HG03025 (cell line): ENCODE measurements around the gene ECI1.

ENCODE experiments used
- ATAC-seq: cut with Tn5 transposase; IDR thresholded peaks from one replicate; pipeline ENCODE4 v1.9.1; 2021; ENCODE audit warnings: mild to moderate bottlenecking, moderate library complexity; ENCODE audit not compliant: unreplicated experiment, low FRiP score

The ECI1 gene

DNA sequence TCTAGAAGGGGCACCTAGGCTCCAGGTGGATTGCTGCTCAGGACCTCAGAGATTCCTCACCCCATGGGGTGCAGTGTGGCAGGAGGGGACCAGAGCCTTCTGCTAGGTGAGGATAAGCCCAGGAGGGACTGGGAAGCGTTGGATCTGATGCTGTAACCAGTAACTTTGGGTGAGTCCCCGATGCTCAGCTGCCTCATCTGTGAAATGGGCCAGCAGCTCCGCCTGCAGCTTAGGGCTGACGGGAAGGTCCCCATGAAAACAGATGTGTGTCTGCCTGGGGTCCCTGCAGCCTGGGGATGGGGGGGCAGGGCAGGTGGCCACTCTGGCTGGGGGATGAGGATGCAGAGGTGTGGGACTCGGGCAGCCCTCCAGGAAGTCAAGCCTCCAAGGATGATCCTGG lies 52.3 kb downstream of the ECI1 start:
- no peak for ATAC-seq

DNA sequence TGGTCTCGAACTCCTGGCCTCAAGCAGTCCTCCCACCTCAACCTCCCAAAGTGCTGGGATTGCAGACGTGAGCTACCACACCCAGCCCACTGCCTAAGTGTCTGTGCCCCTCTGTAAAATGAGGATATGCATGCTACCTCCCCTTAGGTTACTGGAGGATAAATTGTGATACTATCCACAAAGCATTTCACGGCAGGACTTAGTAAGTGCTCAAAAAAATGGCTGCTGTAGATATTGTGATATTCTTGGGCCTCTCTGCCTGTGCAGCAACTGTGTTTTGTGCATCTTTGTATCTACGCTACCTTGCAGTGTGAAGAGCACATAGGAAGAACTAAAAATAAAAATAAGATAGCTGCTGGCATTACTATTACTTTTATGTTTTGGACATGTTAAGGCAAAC lies 53.1 kb downstream of the ECI1 start:
- no peak for ATAC-seq

DNA sequence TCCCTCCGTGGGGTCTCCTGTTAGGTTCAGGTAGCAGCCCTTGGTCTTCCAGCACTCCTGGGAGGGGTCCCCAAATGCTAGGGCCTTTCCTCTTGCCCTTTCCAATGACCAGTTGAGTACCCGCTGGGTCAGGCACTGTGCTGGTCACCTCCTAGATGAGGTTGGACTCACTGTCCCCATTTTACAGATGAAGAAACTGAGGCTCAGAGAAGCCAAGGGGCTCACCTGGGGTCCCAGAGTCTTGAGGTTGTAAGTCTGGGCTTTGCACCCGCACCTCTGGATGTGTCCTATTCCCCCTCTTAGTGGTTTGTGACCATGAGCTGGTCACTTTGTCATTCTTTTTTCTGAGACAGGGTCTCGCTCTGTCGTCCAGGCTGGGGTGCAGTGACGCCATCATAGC lies 53.6 kb downstream of the ECI1 start:
- ATAC-seq = no peak

DNA sequence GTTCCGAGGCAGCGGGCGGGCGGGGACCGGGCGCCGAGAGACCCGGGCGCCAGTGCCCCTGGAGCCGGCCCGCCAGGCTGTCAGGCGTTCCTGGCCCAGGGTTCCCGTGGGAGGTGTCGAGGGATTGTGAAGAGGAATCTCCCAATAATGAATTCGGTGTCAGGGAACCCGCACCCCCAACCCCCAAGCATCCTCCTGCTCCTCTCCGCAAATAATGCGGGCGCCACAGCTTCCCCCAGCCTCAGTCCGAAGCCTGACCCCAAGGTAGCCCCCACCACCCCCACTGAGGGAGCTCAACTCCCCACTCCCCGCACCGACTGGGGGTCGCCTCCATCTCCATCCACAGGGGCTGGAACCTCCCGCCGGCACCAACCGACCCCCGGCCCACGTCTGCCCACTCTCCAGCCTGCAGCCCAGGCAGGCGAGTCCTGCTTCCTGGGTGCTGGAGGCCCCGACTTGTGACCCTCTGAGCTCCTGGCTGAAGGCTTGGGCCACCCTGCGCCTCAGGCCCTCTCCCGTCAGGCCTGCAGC lies 54.3 kb downstream of the ECI1 start:
- ATAC-seq = no peak

DNA sequence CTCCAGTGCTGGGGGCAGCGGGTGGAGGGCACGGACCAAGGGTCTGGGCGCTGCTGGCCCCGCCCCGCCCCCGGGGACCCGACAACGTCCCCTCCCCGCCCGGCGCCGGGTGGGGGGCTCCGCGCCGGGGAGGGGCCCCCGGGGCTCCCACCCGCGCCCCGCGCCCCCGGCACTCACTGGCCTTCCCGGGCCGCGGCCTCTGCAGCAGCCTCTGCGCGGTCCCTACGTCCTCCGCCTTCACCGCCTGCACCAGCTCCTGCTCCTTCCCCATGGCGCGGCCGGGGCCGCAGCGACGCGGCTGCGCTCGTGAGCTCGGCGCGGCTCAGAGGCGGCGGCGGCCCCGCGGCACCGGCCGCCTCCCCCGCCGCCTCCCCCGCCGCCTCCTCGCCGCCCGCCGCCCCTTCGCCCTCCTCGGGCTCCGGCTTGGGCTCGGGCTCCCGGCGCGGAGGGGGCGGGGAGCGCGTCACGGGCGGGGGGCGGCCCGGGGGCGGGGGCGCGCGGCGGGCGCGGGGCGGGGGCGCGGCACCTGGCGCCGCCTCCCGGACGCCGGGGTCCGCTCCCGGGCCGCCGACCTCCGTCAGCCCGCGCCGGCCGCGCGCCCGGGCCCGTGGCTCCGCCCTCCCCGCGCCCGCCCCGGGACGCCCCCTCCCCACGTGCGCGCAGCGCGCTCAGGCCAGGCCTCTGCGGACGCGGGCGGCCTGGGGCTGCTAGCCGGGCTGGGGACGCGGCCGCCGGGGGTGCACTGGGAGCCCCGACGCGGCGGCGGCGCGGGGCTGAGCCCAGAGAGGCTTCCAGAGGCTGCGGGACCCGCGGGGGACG lies 55.0 kb downstream of the ECI1 start, which contains the start of gene CASKIN1:
Gene CASKIN1 (minus strand): TSS at position 444 of the 819 bp plus-strand sequence. CDS start 173 bp downstream, at position 271.
- no peak for ATAC-seq

DNA sequence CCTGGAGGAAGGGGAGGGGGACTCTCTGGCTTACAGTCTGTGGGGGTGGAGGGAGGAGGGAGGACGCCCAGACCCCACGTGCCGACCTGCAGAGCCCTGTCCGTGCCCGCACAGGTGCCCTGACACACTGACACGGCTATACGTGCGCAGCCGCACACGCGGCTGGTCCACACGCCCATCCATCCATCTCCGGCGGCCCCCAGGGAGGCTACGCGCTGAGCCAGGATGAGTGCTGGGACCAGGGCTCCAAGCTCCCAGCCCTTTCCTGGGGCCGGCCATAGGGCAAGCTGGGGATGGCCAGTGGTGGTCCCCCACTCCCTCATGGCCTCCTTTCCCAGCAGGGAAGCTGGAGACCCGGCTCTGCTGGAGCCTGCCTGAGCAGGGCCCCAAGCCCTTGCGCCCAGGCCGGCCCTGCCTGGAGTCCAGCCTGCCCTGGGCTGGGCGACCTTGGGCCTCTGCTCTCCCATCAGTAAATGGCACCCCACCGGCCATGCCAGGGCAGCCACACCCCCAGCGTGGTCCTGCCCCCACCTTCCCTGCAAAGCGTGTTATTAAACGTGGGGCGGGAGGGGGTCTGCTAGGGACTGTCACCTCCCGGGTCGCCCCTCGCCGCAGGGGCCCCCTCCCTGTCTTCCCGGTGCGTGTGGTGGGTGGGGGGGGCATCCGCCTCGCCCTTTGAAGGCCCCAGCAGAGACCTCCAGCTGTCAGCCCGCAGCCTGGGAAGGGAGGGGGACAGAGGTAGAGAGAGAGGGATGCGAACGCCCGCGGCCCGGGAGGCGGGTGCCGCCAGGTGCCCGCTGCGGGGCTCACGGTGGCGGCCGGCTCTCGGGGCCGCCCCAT lies 55.8 kb downstream of the ECI1 start:
- ATAC-seq = no peak

DNA sequence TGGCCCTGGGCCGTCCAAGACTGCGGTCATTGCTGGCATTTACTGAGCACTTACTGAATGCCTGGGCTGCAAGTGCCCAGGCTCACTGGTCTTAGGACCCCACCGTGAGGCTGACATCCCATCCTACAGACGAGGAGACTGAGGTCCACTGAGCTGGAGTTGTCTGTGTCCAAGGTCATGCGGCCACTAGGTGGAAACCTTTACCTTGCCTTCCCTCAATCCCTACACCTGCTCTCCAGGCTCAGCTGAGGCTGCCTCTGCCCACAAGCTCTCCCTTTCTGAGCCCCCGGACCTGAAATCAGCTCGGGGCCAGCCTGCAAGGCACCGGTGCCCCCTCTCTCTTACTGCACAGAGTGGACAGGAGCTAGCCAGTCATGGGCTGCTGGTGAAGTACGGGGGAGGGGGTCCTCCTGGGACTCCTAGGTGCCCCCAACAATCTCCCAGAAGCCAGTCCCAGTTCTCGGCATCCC lies 56.5 kb downstream of the ECI1 start:
- no peak for ATAC-seq

DNA sequence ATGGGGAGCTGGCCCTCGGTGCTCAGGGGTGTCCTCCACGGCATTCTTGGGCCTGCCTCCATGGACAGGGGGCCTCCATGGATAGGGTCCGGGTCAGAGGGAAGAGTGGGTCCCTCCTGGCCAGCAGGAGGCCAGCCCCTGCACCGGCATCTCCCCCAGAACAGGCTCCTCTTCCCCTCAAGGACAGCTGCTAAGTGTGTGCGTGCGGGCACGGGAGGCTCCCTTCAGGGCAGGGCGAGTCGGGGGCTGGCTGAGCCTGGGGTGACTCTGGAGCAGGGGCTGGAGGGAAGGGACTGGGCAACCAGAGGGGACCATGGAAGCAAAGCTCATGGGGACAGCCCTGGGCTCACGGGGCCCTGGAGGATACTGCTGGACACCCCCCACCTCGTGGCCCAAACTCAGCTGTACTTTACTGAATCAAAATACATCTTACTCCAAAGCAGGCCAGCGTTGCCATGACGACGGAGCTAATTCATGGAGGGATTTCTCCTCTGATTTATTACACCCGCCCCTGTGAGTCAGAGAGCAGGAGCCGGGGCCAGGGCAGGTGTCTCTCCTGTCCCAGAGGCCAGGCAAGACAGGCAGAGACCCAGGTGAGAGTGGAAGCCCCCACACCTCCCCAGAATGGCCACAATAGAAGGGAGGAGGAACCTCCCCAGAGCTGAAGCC lies 57.1 kb downstream of the ECI1 start:
- ATAC-seq = no peak

DNA sequence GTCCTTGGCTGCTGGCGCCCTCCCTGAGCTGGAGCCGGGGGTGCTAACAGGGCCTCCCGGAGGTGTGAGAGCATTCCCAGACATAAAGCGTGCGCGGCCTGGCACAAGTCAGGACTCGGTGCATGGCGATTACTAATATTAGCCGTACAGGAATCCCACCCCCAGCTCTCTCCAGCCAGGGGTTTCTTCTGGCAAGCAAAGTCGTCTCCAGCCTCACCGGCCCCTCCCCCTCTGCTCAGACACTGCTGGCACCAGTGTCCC lies 60.0 kb downstream of the ECI1 start:
- no peak for ATAC-seq

DNA sequence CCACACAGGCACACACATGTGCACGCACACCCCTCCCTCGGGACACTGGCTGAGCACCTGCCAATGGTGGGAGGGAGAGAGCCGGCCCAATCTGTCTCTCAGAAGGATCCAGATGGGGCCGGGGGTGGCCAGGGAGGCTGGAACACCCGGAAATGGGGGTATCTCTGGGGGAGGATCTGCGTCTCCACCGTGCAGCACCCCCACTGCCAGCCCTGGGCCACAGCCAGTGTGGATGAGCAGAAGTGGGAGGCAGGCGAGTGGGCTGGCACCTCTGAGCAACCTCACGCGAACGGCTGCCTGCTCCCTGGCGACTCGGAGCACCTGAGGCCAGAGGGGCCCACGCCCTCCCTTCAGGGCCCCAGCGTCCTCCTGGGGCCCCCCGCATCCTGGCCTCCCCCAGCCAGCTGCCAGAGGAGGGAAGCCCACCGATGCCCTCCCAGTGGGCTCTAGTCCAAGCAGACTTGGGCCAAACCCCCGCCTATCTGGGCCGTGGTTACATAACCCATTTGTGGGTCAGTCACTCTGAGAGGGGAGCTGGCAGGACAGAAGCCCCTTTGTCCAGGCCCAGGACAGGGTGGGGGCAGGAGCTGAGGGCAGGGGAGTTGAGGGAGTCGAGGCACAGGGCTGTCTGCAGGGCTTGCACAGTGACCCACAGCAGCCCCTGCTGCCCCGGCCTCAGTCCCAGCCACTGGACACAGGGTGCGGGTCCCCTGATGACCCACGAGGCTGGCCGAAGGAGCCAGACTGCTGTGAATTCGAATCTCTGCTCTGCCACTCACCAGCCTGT lies 60.5 kb downstream of the ECI1 start:
- ATAC-seq = no peak

DNA sequence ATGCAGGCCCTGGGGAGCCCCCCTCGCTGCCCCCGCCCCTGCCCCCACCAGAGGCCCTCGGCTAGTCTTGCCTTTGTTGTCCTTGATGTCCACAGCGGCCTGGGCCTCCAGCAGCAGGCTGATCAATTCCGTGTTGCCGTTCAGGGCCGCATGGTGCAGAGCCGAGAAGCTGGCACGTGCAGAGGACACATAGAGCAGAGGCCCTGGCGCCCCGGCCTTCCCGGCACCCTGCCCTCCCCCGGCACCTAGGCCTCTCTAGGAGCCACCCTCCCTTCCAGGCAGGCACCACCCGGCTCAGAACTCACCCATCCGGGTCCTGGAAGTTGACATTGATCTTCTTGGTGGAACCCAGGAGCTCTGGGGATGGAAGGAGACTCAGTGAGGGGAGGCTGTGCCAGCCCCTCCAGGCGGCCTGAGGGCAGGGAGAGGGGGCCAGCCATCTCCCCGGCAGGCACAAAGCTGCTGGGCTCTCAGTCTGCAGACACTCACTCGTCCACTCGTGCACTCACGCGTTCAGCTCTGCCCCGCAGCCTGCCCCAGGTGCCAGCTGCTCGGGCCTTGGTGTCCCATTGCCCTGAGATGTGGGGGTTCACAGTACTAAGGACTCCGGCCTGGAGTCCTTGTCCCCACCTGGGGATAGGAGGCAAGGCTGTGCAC lies 61.3 kb downstream of the ECI1 start:
- no peak for ATAC-seq
